Sigmoid colon (tissue), 7 donors: ENCODE measurements around the gene GTF3C1. TPM values are rescaled to one million over a fixed set of nuclear protein-coding genes. Genes with fewer than 3 reads are reported as not detected.

Experiments
- DNase-seq: peaks from one replicate; pipeline ENCODE4 v3.0.0-alpha.2; 2019
- H3K27ac ChIP-seq, 4 donors: fragments of 200-600 bp; sonication (generic); one replicate each; pipeline ENCODE4 v1.5.1; 2016 to 2019; ENCODE audit warnings: mild to moderate bottlenecking in 1 of 4
- H3K27me3 ChIP-seq, 3 donors: fragments of 200-600 bp; sonication (generic); one replicate each; pipeline ENCODE4 v1.5.1; 2019; ENCODE audit warnings: mild to moderate bottlenecking in 1 of 3
- H3K36me3 ChIP-seq, 4 donors: fragments of 200-600 bp; sonication (generic); one replicate each; pipeline ENCODE4 v1.5.1; 2016 to 2019
- H3K4me1 ChIP-seq, 4 donors: fragments of 200-600 bp; sonication (generic); one replicate each; pipeline ENCODE4 v1.5.1; 2017 to 2019
- H3K4me3 ChIP-seq, 4 donors: fragments of 200-600 bp; sonication (generic); one replicate each; pipeline ENCODE4 v1.5.1; 2017 to 2019; ENCODE audit warnings: mild to moderate bottlenecking in 2 of 4, moderate library complexity in 1 of 4
- H3K9me3 ChIP-seq, 4 donors: fragments of 200-600 bp in 3 of 4; sonication (generic) in 3 of 4; one replicate each; pipeline versions ENCODE4 v1.5.1 to v1.6.1; 2013 to 2019
- CTCF ChIP-seq, 4 experiments: fragments of 450-650 bp in 3 of 4; fragments of 200-600 bp in 1 of 4; IDR thresholded peaks; one replicate each; pipeline ENCODE4 v1.5.1; 2016 to 2019; ENCODE audit warnings: antibody characterized with exemption in 4 of 4, mild to moderate bottlenecking in 3 of 4, moderate library complexity in 2 of 4
- EP300 ChIP-seq, 4 donors: sonication (generic); formaldehyde crosslinking; IDR thresholded peaks; one replicate each; pipeline ENCODE4 v1.6.1; 2017; ENCODE audit warnings: antibody characterized with exemption in 4 of 4
- POLR2A ChIP-seq, 2 donors: fragments of 450-650 bp; IDR thresholded peaks; one replicate each; pipeline ENCODE4 v1.6.1; 2016; ENCODE audit warnings: antibody characterized with exemption in 2 of 2, mild to moderate bottlenecking in 2 of 2, moderate library complexity in 2 of 2
- POLR2AphosphoS5 ChIP-seq, 4 donors: sonication (generic); formaldehyde crosslinking; IDR thresholded peaks; one replicate each; pipeline ENCODE4 v1.6.1; 2017; ENCODE audit warnings: antibody characterized with exemption in 4 of 4
- WGBS, 2 donors: extraction: QIAGEN DNeasy Blood & Tissue Kit; methylation state at CpG; one replicate each; pipeline ENCODE4 v1.1.7; 2013; 5-methylcytosine and 5-hydroxymethylcytosine counted together
- intact Hi-C: fragments of 100-400 bp; cut with DNase I; formaldehyde crosslinking; loops from one replicate; pipeline ENCODE4 v1.15.1; 2023
- polyA plus RNA-seq, 3 donors: library from polyadenylated mRNA; stranded (reverse); fragments of 200-250 nt; gene quantifications; one replicate each; pipeline ENCODE4 v1.2.3, GENCODE V29; 2013
- total RNA-seq, 4 donors: library from RNA; depleted of rRNA; stranded (reverse); fragments of >200 nt; gene quantifications; one replicate each; pipeline ENCODE4 v1.1.0, GENCODE V29; 2016
- donor health status: healthy with polysubstance abuse.
- donor health status: Bipolar disorder and iron deficiency.
- donor health status: healthy.

Gene GTF3C1
- total and polyA plus RNA-seq, 7 donors, result 9.0 to 74.2 (median 37.5) TPM

- Histone ChIP-seq H3K9me3 (no peaks in the 10 kb centered on the region), H3K4me3 (no peak overlapping the region), H3K36me3 (peaks cover 57 to 100% (median 94%) of the 10 kb centered on the region in 4 donors), H3K4me1 (no peaks in the 10 kb centered on the region), H3K27ac (no peak overlapping the region), H3K27me3 (no peaks in the 10 kb centered on the region)
- intact Hi-C loops, result no loop called here
- 91 to 95% methylated on average over 8 of the region's 8 CpGs for whole genome bisulfite sequencing, 2 donors
- DNase-seq, result no peak
- TF ChIP-seq CTCF (IDR thresholded peaks at IDR 0.05) (no peak), EP300 (IDR thresholded peaks at IDR 0.05) (no peak), POLR2AphosphoS5 (IDR thresholded peaks at IDR 0.05) (no peak), POLR2A (IDR thresholded peaks at IDR 0.05) (no peak)
Observed at GRCh38 chr16:27486344-27486743, 63.4 kb downstream of the GTF3C1 start.

GRCh38 chr16:27485811-27486210 is 63.9 kb downstream of the GTF3C1 start:
- no peak for TF ChIP-seq POLR2A (IDR thresholded peaks at IDR 0.05)
- no peak for TF ChIP-seq CTCF (IDR thresholded peaks at IDR 0.05)
- TF ChIP-seq POLR2AphosphoS5 (IDR thresholded peaks at IDR 0.05), result no peak
- TF ChIP-seq EP300 (IDR thresholded peaks at IDR 0.05), result no peak
- Histone ChIP-seq H3K36me3 (peaks cover 57 to 100% (median 93%) of the 10 kb centered on the region in 4 donors), H3K4me3 (no peak overlapping the region), H3K27me3 (no peaks in the 10 kb centered on the region), H3K4me1 (no peaks in the 10 kb centered on the region), H3K9me3 (no peaks in the 10 kb centered on the region), H3K27ac (no peak overlapping the region)
- intact Hi-C loops, result no loop called here
- DNase-seq, result no peak
- WGBS, 2 donors, result 95 to 96% methylated on average over 11 of the region's 11 CpGs

- DNase-seq, result no peak
- H3K27ac ChIP-seq, result no peak overlapping the region
- no peaks in the 10 kb centered on the region for H3K9me3 ChIP-seq
- TF ChIP-seq CTCF (IDR thresholded peaks at IDR 0.05) (no peak), POLR2AphosphoS5 (IDR thresholded peaks at IDR 0.05) (no peak), POLR2A (IDR thresholded peaks at IDR 0.05) (no peak), EP300 (IDR thresholded peaks at IDR 0.05) (no peak)
- no peaks in the 10 kb centered on the region for H3K4me1 ChIP-seq
- no peak overlapping the region for H3K4me3 ChIP-seq
- intact Hi-C loops, result no loop called here
- whole genome bisulfite sequencing, 2 donors, result 96% methylated on average over 9 of the region's 9 CpGs
- no peaks in the 10 kb centered on the region for H3K27me3 ChIP-seq
- H3K36me3 ChIP-seq, result peaks cover 57 to 100% (median 89%) of the 10 kb centered on the region in 4 donors
Observed at GRCh38 chr16:27485126-27485525, 64.6 kb downstream of the GTF3C1 start.

- intact Hi-C loops, result no loop called here
- DNase-seq, result no peak
- Histone ChIP-seq H3K36me3 (peaks cover 53 to 100% (median 78%) of the 10 kb centered on the region in 4 donors), H3K4me1 (no peaks in the 10 kb centered on the region), H3K4me3 (no peak overlapping the region), H3K27me3 (no peaks in the 10 kb centered on the region), H3K27ac (no peak overlapping the region), H3K9me3 (no peaks in the 10 kb centered on the region)
- 93 to 98% methylated on average over 5 of the region's 5 CpGs for WGBS, 2 donors
- no peak for TF ChIP-seq CTCF (IDR thresholded peaks at IDR 0.05)
- no peak for TF ChIP-seq POLR2A (IDR thresholded peaks at IDR 0.05)
- no peak for TF ChIP-seq POLR2AphosphoS5 (IDR thresholded peaks at IDR 0.05)
- TF ChIP-seq EP300 (IDR thresholded peaks at IDR 0.05), result no peak
Observed at GRCh38 chr16:27483624-27484023, 66.1 kb downstream of the GTF3C1 start.

GRCh38 chr16:27483088-27483437 is 66.7 kb downstream of the GTF3C1 start:
- WGBS, 2 donors, result 92 to 93% methylated on average over 5 of the region's 5 CpGs
- intact Hi-C loops, result no loop called here
- no peaks in the 10 kb centered on the region for H3K4me1 ChIP-seq
- TF ChIP-seq POLR2A (IDR thresholded peaks at IDR 0.05) (no peak), POLR2AphosphoS5 (IDR thresholded peaks at IDR 0.05) (no peak)
- peaks cover 56 to 100% (median 78%) of the 10 kb centered on the region in 4 donors for H3K36me3 ChIP-seq
- no peaks in the 10 kb centered on the region for H3K9me3 ChIP-seq
- no peak overlapping the region for H3K4me3 ChIP-seq
- H3K27me3 ChIP-seq, result no peaks in the 10 kb centered on the region
- no peak overlapping the region for H3K27ac ChIP-seq
- no peak for DNase-seq
